ENCODE measurements around the gene KTN1. TPM values are rescaled to one million over a fixed set of nuclear protein-coding genes. Genes with fewer than 3 reads are reported as not detected.

The KTN1 gene
- total RNA-seq, 1 experiment from 2014 or later: 25.1 TPM

DNA sequence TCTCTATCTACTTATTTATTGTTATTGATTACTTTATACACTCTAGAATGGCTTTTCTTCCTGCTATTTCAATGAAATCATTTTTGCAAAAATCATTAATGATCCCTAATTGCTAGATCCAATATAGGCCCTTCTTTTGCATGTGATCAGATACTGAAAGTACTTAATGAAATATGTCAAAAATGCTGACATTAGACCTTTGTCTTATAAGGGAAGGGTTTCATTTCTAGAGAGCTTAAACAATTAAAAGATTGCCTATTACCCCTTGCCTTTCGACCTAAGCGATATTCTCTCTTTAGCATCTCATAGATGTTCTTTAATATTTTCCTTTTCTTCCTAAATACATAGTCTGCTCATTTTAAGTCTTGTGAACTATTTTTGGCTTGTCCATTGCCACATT is 101.1 kb downstream of the KTN1 start:
- no peak for DNase-seq (ENCODE audit: low spot score)

GRCh38 chr14:55684956-55685584 is 105.1 kb downstream of the KTN1 start:
- DNase-seq (ENCODE audit: low spot score): no peak

- no peak for DNase-seq (ENCODE audit: low spot score)
Observed at GRCh38 chr14:55686713-55687112, 106.7 kb downstream of the KTN1 start.

GRCh38 chr14:55688566-55688965 is 108.6 kb downstream of the KTN1 start:
- no peak for DNase-seq (ENCODE audit: low spot score)

GRCh38 chr14:55689981-55690871 is 110.2 kb downstream of the KTN1 start:
- DNase-seq (ENCODE audit: low spot score): no peak

DNA sequence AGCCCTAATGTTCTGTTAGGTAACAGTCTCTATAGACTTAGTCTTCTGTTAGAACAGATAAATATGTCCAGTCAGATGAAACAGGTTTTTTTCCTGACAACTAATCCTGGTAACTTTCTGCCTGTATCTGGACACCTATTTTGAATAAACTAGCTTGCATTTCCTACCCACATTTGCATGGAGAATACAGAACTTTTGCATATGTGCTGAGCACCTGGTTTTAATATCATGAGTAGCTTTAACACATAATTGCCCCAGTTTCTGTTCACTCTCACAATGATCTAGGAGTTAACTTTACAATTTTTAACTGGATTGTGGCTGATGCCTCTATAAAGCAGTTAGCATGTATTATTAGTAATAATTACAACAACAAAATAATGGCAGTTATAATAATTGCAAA is 111.7 kb downstream of the KTN1 start:
- no peak for DNase-seq (ENCODE audit: low spot score)

DNA sequence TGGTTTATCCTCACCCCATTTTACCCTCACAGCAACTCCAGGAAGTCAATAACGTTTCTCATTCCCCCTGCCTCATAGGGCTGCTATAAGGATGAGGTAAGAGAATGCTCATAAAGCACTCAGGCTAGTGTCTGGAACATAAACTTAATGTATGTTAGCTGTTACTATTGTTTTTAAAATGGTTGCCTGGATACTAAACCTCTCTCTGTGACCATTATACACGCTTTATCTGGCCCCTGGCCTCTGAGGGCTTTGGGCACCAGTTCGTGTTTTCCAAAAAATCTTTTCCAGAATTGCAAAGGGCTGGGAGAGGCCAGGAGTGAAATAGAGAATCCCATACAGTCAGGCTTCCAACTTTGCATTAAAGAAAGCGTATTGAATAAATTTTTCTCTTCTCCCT is 113.9 kb downstream of the KTN1 start:
- DNase-seq (ENCODE audit: low spot score): no peak

- DNase-seq (ENCODE audit: low spot score): no peak
Observed at GRCh38 chr14:55697414-55697861, 117.4 kb downstream of the KTN1 start.

DNA sequence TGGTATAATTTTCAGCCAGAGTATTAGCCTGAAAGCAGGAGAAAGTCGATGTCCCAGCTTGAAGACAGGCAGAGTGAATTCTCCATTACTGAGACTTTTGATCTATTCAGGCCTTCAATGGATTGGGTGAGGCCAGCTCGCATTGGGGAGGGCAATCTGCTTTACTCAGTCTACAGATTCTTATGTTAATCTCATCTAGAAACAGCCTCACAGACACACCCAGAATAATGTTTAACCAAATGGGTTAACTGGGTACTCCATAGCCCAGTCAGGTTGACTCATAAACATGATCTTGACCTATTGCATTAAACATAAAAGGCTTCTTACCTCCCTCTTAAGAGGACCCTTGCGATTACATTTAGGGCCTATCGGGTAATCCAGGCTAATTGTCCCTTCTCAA is 118.0 kb downstream of the KTN1 start:
- no peak for DNase-seq (ENCODE audit: low spot score)

DNA sequence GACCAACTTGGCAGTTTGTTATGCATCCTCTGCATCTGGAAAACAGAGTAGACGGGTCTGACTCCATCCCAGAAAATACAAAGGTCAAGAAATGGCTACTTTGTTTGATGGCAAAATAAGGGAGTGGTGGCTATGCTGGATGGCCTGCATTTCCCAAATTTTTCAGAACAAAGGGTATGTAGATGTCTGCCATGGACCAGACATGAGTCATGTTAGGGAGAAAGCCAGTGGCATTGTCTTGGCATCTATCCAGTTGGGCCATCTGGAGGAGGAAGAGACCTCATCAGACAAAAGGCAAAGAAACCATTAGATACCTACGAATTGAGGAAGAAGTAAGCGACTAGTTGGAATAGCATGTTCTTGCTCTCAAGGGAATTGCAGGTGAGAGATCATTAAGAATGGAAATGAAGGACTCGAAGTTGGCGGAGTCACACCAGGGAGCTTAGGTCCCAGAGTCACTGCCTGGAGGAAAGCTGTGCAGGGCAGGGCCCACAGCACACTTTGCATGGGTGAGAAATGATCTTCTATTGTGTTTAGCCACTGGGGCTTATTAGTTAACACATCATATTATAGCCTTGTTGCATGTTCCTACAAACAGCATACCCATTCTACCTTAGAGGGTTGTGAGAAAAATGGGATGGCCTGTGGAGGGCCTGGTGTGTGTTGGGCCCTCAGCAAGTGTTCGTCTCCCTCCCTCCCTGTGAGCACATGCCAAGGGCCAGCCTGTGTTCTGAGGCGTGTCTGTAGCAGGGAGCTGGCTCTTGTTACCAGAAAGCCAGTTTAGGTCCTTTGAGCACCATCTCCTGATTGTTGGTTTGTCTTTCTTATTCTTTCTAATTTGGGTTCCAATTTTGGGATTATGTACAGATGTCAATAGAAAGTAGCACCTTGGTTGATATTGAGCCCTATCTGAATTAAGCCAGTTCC is 119.4 kb downstream of the KTN1 start:
- DNase-seq (ENCODE audit: low spot score): no peak

DNA sequence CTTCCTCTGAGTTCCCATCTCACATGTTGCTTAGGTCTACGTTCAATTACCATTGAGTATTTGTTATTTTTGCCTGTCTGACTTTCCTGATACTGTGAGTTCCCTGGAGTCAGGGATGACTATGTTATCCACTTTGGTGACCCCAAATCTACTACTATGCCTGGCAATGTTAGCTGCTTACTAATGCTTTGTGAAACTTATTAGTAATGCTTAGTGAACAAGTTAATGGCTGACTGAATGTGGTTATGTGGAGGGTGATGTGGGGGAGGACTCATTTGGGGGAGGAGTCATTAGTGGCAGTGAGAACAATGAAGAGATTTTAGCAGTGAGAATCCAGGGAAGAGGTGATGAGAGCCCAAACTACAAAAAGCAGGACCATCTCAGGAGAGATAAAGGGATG is 121.6 kb downstream of the KTN1 start:
- no peak for DNase-seq (ENCODE audit: low spot score)

DNA sequence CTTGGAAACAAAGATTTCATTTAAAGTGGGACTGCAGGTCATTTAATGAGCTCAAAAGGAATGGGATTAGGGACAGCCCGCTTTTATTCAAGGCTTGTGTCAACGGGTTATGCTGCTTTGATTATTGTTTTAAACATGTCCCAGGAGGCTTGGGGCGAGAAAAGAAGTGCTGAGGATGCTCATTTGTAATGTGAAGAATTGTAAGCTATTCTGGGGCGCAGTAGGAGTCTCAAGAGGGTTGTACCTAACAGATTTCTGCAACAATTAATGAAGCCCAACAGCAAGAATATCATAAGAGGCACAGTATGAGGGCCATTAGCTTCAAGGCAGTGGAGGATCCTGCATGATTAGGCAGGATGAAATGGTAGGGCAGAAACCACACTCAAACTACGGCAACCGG is 122.5 kb downstream of the KTN1 start:
- no peak for DNase-seq (ENCODE audit: low spot score)

DNA sequence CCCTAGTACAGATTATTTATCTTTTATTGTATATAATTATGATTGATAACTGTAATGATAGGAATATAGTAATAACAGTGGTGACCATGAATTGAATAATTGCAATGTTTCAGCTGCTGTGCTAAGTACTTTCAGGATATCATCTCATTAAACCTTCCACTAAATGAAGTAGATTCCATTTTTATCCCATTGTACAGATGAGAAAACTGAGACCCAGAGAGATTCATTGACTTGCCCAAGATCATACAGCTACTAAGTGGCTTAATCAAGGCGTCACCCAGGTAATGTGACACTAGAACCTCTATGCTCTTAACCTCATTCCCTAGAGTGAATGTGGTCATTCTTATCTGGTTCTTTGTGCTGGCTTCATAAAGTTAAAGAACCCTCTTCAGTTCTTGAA is 124.6 kb downstream of the KTN1 start:
- DNase-seq (ENCODE audit: low spot score): no peak

DNA sequence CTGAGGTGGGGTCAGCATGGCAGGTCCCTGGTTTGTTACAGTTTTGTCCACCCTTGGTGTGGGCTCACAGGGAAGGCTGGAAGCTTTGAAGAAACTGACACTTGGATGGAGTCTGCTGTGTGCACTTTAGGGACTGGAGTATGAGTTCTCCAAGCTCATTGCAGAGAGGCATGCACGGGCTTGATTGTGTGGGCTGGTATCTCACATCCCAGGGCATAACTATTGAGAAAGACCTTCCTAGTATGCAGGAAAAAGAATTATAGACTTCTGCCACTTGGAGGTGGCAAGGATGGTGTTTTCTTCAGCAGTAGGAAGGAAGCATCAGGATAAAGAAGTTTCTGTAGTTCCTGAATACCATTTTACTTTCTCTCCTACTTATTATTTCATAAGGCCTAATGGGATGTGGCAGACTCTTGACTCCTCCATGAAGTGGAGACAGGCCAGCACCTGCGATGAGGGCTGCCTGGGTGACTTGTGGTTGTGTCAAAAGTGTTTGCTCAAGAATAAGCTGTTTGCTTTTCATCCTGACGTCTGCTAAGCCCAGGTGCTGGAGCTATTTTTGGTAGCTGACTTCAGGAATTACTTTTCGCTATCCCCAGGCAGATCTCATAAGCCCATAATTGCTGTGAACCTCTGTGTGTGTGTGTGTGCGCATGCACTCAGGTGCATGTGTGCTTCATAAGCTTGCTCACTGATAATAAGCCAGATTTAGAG is 125.8 kb downstream of the KTN1 start:
- DNase-seq (ENCODE audit: low spot score): no peak

GRCh38 chr14:55706365-55706684 is 126.3 kb downstream of the KTN1 start:
- DNase-seq (ENCODE audit: low spot score): no peak

GRCh38 chr14:55706893-55707292 is 126.9 kb downstream of the KTN1 start:
- DNase-seq (ENCODE audit: low spot score): no peak

DNA sequence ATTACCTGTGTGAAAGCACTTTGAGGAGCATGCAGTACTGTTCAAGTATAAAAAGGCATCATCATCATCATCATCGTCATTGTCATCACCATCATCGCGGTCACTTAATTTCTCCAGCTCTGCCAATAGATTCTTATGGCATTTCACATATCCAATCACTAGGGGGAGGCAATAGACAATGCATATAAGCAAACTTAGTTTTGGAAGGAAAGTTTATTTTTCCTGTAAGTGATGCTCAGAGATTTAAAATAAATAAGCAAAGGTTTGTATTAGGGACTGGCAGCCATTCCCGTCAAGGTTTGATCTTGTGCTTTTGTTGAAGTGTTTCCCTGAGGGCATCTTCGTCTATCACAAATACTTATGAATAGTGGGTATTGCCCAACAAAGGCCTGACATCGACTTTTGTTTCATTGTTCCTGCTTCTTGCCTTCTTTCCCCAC is 127.4 kb downstream of the KTN1 start:
- peak; percentile 49 for DNase-seq (ENCODE audit: low spot score)

- DNase-seq (ENCODE audit: low spot score): no peak
Observed at GRCh38 chr14:55710506-55711041, 130.6 kb downstream of the KTN1 start.

- DNase-seq (ENCODE audit: low spot score): no peak
Observed at GRCh38 chr14:55711175-55711811, 131.3 kb downstream of the KTN1 start.

DNA sequence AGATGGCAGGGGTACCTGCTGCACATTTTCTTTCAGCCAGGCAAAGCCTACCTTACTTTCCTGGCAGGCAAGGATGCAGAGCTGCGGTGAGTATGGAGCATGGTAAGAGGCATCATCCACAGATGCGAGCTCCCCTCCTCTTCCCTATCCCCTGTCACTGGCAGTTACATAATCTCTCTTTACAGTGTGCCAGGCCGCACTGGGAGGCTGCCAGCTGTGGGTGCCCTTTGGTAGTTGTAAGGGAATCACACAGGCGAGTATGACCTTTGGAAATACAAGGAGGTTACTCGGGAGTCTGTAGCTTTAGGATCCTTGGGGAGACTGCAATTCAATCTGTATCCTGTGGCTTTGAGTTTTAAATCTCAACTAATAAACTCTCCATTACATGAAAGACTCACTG is 132.5 kb downstream of the KTN1 start:
- no peak for DNase-seq (ENCODE audit: low spot score)

DNA sequence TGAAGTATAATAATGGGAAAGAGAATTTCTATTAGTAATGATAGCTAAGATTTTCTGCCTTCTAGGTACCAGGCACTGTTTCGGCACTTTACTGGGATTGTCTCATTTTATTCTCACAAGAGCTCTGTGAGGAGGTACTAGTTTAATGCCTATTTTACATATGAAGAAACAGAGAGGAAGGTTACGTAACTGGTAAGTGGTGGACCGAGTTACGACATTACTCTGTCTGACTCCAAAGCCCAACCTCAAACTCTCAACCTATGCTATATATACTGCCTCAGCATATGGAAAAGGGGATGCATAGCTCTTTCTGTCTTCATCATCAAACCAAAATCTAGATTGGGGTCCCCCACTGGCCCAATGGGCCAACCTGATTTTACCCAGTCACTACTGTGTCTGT is 133.5 kb downstream of the KTN1 start:
- DNase-seq (ENCODE audit: low spot score): no peak

Measured in HT-29 (cell line).